NCI-H2196 (cell line): ENCODE data around the gene OR4X2.
"Not testable (repeated sequence)": the region's sequence is repeated elsewhere in the genome, so short reads cannot be mapped to it uniquely, and the experiment has no call there.

Experiments used
- DNase-seq: peaks from one replicate; lab custom pipeline; 2025; ENCODE audit not compliant: unreplicated experiment; lab: John Stamatoyannopoulos, UW

Gene OR4X2, protein sequence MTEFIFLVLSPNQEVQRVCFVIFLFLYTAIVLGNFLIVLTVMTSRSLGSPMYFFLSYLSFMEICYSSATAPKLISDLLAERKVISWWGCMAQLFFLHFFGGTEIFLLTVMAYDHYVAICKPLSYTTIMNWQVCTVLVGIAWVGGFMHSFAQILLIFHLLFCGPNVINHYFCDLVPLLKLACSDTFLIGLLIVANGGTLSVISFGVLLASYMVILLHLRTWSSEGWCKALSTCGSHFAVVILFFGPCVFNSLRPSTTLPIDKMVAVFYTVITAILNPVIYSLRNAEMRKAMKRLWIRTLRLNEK

DNA sequence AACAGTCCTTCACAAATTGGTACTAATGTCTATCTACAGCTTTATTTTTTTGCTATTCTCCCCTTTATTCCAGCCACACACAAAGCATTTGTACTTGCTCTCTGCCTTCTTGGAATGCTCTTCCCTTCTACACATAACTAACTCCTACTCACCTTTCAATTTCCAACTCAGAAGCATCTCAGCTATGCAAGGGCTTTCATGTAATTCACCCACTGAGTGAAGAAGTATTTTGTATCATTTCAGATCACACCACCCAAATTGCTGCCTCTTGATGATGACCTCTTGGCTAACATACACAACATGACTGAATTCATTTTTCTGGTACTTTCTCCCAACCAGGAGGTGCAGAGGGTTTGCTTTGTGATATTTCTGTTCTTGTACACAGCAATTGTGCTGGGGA lies at the start of gene OR4X2:
Gene OR4X2 (plus strand): TSS at position 301 of the 400 bp plus-strand sequence. CDS start 0 bp downstream, at position 301.
- DNase-seq: no peak

GRCh38 chr11:48207881-48208280 lies 37.0 kb upstream of the OR4X2 start:
- DNase-seq: no peak

- DNase-seq: no peak
Measured at GRCh38 chr11:48210052-48210451, 34.9 kb upstream of the OR4X2 start.

DNA sequence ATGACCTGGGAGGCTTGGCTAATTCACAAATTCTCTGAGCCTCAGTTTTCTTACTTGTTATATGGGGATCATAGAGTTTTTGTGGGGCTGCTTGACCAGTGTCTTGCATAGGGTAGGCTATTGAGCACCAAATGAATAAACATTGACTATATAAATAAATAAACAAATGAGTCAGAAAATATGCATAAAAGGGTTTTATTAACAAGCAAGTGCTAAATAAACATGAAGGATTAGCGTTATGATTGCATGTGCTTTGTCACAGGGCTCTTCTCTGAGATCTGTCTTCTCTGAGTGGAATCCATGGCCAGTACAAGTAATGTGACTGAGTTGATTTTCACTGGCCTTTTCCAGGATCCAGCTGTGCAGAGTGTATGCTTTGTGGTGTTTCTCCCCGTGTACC lies 28.4 kb upstream of the OR4X2 start, which contains the start of gene OR4B1:
Gene OR4B1 (plus strand): TSS at position 301 of the 400 bp plus-strand sequence. CDS start 0 bp downstream, at position 301.
- no peak for DNase-seq

DNA sequence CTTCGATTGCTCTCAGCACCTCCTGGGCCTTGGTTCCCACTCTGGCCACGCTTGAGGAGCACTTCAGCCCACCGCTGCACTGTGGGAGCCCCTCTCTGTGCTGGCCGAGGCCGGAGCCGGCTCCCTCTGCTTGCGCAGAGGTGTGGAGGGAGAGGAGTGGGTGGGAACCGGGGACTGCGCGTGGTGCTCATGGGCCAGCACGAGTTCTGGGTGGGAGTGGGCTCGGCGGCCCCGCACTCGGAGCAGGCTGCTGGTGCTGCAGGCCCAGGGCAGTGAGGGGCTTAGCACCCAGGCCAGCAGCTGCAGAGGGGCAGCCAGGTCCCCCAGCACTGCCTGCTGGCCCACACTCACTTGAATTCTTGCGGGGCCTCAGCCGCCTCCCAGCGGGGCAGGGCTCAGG lies 16.1 kb upstream of the OR4X2 start:
- no peak for DNase-seq

DNA sequence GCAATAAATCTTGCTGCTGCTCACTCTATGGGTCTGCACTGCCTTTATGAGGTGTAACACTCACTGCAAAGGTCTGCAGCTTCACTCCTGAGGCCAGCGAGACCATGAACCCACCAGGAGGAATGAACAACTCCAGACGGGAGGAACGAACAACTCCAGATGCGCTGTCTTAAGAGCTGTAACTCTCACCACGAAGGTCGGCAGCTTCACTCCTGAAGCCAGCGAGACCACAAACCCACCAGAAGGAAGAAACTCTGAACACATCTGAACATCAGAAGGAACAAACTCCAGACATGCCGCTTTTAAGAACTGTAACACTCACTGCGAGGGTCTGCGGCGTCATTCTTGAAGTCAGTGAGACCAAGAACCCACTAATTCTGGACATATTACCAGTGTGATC lies 14.8 kb upstream of the OR4X2 start:
- not testable (repeated sequence) for DNase-seq

DNA sequence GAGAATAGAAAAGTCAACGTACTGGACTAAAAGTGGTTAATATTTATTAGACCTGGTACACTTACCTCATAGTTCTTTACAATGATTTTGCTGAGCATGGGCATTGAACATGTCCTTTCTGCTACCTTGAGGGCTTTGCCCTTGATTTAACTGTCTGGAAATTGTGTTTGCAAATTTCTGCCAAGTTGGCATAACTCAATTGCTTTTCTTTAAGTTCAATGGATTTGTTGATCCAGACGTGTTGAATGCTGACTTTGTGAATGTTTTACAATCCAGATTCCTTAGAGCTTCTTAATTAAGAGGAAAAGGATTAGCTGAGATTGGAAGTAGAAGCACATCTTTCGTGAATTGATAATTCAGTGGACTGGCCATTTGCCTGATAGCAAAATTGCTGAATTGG lies 7.2 kb upstream of the OR4X2 start:
- DNase-seq: no peak

- DNase-seq: no peak
Measured at GRCh38 chr11:48242501-48242900, 2.4 kb upstream of the OR4X2 start.

GRCh38 chr11:48248902-48249301 lies 4.0 kb downstream of the OR4X2 start:
- no peak for DNase-seq

GRCh38 chr11:48261600-48261999 lies 16.7 kb downstream of the OR4X2 start:
- no peak for DNase-seq

GRCh38 chr11:48263423-48263911 lies 18.6 kb downstream of the OR4X2 start, which contains the start of gene OR4X1:
OR4X1 (plus strand) TSS chr11:48263861; CDS start chr11:48263861, 0 bp downstream.
- no peak for DNase-seq

DNA sequence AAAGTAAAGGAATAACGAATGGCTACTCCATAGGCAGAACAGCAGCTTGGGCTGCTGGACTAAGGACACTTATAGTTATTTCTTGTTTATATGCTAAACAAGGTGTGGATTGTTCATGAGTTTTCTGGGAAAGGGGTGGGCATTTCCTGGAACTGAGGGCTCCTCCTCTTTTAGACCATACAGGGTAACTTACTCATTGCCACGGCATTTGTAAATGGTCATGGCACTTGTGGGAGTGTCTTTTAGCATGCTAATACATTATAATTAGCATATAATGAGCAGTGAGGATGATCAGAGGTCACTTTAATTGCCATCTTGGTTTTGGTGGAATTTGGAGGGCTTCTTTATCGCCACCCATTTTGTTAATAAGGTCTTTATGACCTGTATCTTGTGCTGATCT lies 25.7 kb downstream of the OR4X2 start:
- DNase-seq: no peak

DNA sequence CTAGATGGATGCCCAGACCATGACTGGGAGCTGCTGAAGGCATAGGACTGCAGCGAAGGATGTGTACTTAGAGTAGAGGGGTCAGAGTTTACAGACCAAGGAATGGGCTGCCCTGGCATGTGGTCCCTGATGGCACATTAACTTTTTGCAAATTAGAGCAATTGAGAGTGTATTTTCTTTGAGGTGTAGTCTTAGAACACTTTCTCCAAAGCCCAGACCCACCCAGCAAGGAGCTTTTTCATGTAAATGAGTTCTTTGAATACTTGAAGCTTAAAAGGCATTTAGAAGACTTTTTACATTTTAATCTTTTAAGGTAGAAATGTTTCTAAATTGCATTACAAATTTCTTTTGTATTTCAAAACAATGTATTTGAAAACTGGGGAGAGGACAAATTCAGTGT lies 27.7 kb downstream of the OR4X2 start:
- DNase-seq: no peak
